Stomach (tissue), 9 donors: ENCODE results near the gene PLEKHA6. TPM values are rescaled to one million over a fixed set of nuclear protein-coding genes. Genes with fewer than 3 reads are reported as not detected.
A peak's percentile ranks its signal among the peaks of the same experiment; 100 is the strongest.

Experiments
- DNase-seq, 2 donors: peaks; one replicate each; pipeline versions ENCODE4 v3.0.0 to v3.0.0-alpha.2; 2013 to 2019
- H3K27ac ChIP-seq, 5 donors: fragments of 200-600 bp in 4 of 5; sonication (generic) in 4 of 5; one replicate each; pipeline ENCODE4 v1.5.1; 2013 to 2019; ENCODE audit warnings: mild to moderate bottlenecking in 1 of 5, moderate library complexity in 1 of 5
- H3K27me3 ChIP-seq, 3 donors: fragments of 200-600 bp; sonication (generic); one replicate each; pipeline ENCODE4 v1.5.1; 2017 to 2019; ENCODE audit warnings: mixed run types in 1 of 3
- H3K36me3 ChIP-seq, 4 donors: fragments of 200-600 bp; sonication (generic); 1 replicate in 3 of 4; 2 replicates in 1 of 4; pipeline ENCODE4 v1.5.1; 2016 to 2019
- H3K4me1 ChIP-seq, 4 donors: fragments of 200-600 bp; sonication (generic); one replicate each; pipeline ENCODE4 v1.5.1; 2016 to 2019
- H3K4me3 ChIP-seq, 4 donors: fragments of 200-600 bp; sonication (generic) in 3 of 4; one replicate each; pipeline ENCODE4 v1.5.1; 2016 to 2019; ENCODE audit warnings: mild to moderate bottlenecking in 1 of 4
- H3K9me3 ChIP-seq, 4 donors: fragments of 200-600 bp; sonication (generic); one replicate each; pipeline ENCODE4 v1.5.1; 2016 to 2019
- EP300 ChIP-seq: sonication (generic); formaldehyde crosslinking; IDR thresholded peaks from one replicate; pipeline ENCODE4 v1.6.1; 2017; ENCODE audit warnings: antibody characterized with exemption
- POLR2A ChIP-seq, 4 donors: fragments of 450-650 bp; IDR thresholded peaks; one replicate each; pipeline ENCODE4 v1.6.1; 2016; ENCODE audit warnings: antibody characterized with exemption in 4 of 4, control low read depth in 2 of 4, mild to moderate bottlenecking in 1 of 4, moderate library complexity in 1 of 4
- POLR2AphosphoS5 ChIP-seq, 3 donors: sonication (generic); formaldehyde crosslinking; IDR thresholded peaks; one replicate each; pipeline ENCODE4 v1.6.1; 2016; ENCODE audit warnings: antibody characterized with exemption in 3 of 3
- WGBS, 5 donors: extraction: QIAGEN DNeasy Blood & Tissue Kit in 3 of 5; methylation state at CpG; one replicate each; pipeline versions ENCODE4 v1.1.5 to v1.1.7; 2013 to 2018; 5-methylcytosine and 5-hydroxymethylcytosine counted together
- intact Hi-C: fragments of 100-400 bp; cut with DNase I; formaldehyde crosslinking; loops from one replicate; pipeline ENCODE4 v1.15.1; 2023; ENCODE audit warnings: low total_unique reads
- polyA plus RNA-seq, 3 donors: library from polyadenylated mRNA; stranded (reverse); fragments of 200-250 nt; gene quantifications; one replicate each; pipeline ENCODE4 v1.2.3, GENCODE V29; 2013
- total RNA-seq, 5 donors: library from RNA; depleted of rRNA; stranded (reverse); fragments of >200 nt; gene quantifications; one replicate each; pipeline versions ENCODE4 v1.1.0 to v1.2.3, GENCODE V29; 2014 to 2016
- TF ChIP-seq, protein P1 (sequence below), 7 experiments: fragments of 450-650 bp in 4 of 7; fragments of 200-600 bp in 3 of 7; sonication (generic) in 3 of 7; IDR thresholded peaks; one replicate each; pipeline ENCODE4 v1.5.1; 2016 to 2019; ENCODE audit warnings: antibody characterized with exemption in 7 of 7, control low read depth in 2 of 7, mild to moderate bottlenecking in 1 of 7
- donor health status: healthy with polysubstance abuse.
- donor health status: Bipolar disorder and iron deficiency.
- donor health status: healthy.

Gene PLEKHA6
- total and polyA plus RNA-seq, 8 donors = 6.4 to 97.9 (median 34.8) TPM

DNA sequence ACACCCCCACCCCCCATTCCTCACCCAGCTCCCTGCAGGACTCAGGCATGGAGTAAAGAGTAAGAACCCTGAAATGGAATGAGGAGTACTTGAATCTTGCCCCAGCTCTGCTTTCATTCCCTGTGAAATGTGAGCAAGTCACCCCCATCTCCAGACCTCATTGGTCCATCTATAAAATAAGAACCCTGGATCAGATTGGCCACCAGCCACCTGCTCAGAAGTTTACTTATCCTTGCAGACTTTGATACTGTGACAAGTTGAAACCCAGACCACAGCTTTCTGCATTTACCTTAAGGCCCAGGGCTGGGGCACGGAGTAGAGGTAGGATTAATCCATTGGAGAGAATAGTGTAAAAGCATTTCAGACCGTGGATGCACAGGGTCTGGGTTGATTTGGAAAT is 165.6 kb downstream of the PLEKHA6 start:
- peak; percentile 82 to 84 for DNase-seq
- TF ChIP-seq, protein P1, sequence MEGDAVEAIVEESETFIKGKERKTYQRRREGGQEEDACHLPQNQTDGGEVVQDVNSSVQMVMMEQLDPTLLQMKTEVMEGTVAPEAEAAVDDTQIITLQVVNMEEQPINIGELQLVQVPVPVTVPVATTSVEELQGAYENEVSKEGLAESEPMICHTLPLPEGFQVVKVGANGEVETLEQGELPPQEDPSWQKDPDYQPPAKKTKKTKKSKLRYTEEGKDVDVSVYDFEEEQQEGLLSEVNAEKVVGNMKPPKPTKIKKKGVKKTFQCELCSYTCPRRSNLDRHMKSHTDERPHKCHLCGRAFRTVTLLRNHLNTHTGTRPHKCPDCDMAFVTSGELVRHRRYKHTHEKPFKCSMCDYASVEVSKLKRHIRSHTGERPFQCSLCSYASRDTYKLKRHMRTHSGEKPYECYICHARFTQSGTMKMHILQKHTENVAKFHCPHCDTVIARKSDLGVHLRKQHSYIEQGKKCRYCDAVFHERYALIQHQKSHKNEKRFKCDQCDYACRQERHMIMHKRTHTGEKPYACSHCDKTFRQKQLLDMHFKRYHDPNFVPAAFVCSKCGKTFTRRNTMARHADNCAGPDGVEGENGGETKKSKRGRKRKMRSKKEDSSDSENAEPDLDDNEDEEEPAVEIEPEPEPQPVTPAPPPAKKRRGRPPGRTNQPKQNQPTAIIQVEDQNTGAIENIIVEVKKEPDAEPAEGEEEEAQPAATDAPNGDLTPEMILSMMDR (IDR thresholded peaks at IDR 0.05) = no peak
- no peak for TF ChIP-seq EP300
- H3K9me3 ChIP-seq = no peaks in the 10 kb centered on the region
- H3K27ac ChIP-seq = peak overlapping the region in 4 of 5 donors; percentile 6 to 58 (median 28)
- H3K4me1 ChIP-seq = peaks cover 21 to 50% (median 30%) of the 10 kb centered on the region in 4 donors
- no peak overlapping the region for H3K4me3 ChIP-seq
- peaks cover 0 to 65% (median 3%) of the 10 kb centered on the region in 3 donors for H3K27me3 ChIP-seq
- H3K36me3 ChIP-seq = no peaks in the 10 kb centered on the region
- 30 to 48% (median 40%) methylated on average over 2 of the region's 2 CpGs for WGBS, 5 donors
- intact Hi-C loops = no loop called here

DNA sequence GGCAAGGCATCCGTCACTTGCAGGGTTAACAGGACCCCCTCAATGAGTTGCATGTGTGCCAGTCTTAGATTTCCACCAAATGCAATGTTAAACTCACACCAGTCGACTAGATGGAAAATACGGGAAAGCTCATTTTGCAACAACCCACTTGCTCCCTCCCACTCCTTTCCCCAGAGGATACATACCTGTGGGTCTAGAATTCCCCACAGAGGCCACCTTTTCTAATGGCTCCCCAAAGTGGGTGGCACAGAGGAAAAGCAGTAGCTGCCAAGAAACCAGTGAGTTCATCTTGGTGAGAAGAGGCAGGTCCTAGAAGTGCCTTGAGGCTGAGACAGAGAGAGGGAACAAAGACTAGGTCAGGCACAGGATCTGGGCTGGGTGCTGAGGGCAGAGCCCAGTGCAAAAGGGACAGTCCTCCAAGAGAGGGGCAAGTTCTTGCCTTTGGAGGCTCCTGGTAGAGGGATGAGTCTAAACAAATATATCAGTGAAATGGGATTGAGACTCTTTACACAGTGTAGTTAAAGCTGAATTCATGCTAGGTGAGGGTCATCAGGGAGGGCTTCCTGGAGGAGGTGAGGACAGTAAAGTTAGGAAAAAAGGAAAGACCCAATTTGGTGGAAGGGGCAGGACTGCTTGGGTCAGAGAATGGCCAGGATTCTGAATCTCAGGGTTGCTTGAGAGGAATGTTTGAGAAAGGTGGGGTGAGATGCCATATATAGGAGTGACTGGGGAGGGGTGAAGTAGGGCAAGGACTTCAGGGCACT is 167.0 kb downstream of the PLEKHA6 start:
- Histone ChIP-seq H3K9me3 (no peaks in the 10 kb centered on the region), H3K36me3 (no peaks in the 10 kb centered on the region), H3K27ac (peak overlapping the region in 1 of 5 donors; percentile 58), H3K27me3 (peaks cover 0 to 70% (median 9%) of the 10 kb centered on the region in 3 donors), H3K4me1 (peaks cover 21 to 50% (median 27%) of the 10 kb centered on the region in 4 donors), H3K4me3 (no peak overlapping the region)
- TF ChIP-seq, protein P1 (IDR thresholded peaks at IDR 0.05) = no peak
- no peak for TF ChIP-seq EP300
- intact Hi-C loops = no loop called here
- WGBS, 5 donors = 73 to 84% (median 80%) methylated on average over 3 of the region's 3 CpGs
- DNase-seq = no peak

DNA sequence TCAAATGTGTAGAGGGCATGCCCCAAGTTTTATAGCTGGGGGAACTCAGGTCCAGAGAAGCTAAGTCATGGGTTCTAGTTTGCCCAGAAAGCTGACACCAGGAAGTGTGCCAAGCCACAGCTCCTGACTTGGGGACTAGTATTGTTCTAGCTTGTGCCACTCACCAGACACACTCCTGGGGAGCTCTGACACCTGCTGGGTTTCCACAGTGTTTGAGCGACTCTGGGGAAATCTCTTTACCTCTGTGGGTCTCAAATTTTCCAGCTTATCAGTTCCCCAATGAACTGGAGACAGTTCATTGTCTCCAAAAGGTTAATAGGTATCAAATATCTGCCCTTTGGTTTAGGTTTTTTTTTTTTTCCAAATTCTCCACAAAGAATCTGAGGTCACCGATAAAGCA is 167.7 kb downstream of the PLEKHA6 start:
- intact Hi-C loops = no loop called here
- Histone ChIP-seq H3K4me1 (peaks cover 21 to 50% (median 27%) of the 10 kb centered on the region in 4 donors), H3K9me3 (no peaks in the 10 kb centered on the region), H3K27ac (no peak overlapping the region), H3K4me3 (no peak overlapping the region), H3K36me3 (no peaks in the 10 kb centered on the region), H3K27me3 (peaks cover 0 to 71% (median 9%) of the 10 kb centered on the region in 3 donors)
- TF ChIP-seq EP300 (no peak), POLR2A (IDR thresholded peaks at IDR 0.05) (no peak)
- TF ChIP-seq, protein P1 (IDR thresholded peaks at IDR 0.05) = no peak
- no peak for DNase-seq
- WGBS, 5 donors = 75 to 93% (median 84%) methylated on average over 2 of the region's 2 CpGs

DNA sequence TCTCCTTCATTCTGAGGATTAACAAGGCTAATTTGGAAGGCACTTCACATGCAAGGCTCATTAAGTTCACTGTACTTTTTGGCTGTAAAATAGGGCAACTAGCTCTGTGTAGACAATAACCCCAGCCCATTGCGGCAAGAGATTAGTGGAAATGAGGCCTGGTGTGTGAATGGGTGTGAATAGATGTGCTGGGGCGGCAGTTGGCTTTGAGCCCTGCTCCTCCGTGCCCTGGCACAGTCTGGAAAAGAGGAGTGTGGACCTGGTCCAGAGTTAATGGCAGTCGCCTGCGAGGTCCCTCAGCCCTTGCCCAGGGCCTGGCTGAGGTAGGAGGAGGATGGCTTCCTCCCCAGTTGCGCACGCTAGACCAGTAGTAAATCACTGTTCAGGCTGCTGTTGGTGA is 168.3 kb downstream of the PLEKHA6 start:
- peak overlapping the region; percentile 18 to 73 (median 69) for H3K27ac ChIP-seq
- peaks cover 0 to 69% (median 9%) of the 10 kb centered on the region in 3 donors for H3K27me3 ChIP-seq
- no peaks in the 10 kb centered on the region for H3K36me3 ChIP-seq
- TF ChIP-seq, protein P1 (IDR thresholded peaks at IDR 0.05) = no peak
- TF ChIP-seq POLR2AphosphoS5 (IDR thresholded peaks at IDR 0.05) = no peak
- no peak for TF ChIP-seq POLR2A (IDR thresholded peaks at IDR 0.05)
- TF ChIP-seq EP300 = no peak
- intact Hi-C loops = no loop called here
- WGBS, 5 donors = 35 to 74% (median 61%) methylated on average over 7 of the region's 7 CpGs
- H3K4me3 ChIP-seq = no peak overlapping the region
- no peaks in the 10 kb centered on the region for H3K9me3 ChIP-seq
- H3K4me1 ChIP-seq = peaks cover 21 to 50% (median 27%) of the 10 kb centered on the region in 4 donors
- DNase-seq = peak in 1 of 2 donors; percentile 55
